HL-60 (cell line): ENCODE measurements around the gene GAPDHS.

ENCODE experiments used
- CTCF ChIP-seq: IDR thresholded peaks from one replicate; pipeline ENCODE4 v1.5.1; 2011; ENCODE audit warnings: low read length, control low read depth, inconsistent platforms; ENCODE audit not compliant: insufficient read depth
- POLR2AphosphoS5 ChIP-seq: IDR thresholded peaks from 2 replicates; pipeline ENCODE4 v1.6.1; 2012; ENCODE audit warnings: low read depth

GRCh38 chr19:35516310-35516709 is 16.9 kb upstream of the GAPDHS start:
- TF ChIP-seq POLR2AphosphoS5 (no peak), CTCF (no peak)
